Measurements from ENCODE around the gene ZNF79. TPM values are rescaled to one million over a fixed set of nuclear protein-coding genes. Genes with fewer than 3 reads are reported as not detected.
A peak's percentile ranks its signal among the peaks of the same experiment; 100 is the strongest.

ZNF79 gene
- total RNA-seq, 1 donor = 11.9 TPM

DNA sequence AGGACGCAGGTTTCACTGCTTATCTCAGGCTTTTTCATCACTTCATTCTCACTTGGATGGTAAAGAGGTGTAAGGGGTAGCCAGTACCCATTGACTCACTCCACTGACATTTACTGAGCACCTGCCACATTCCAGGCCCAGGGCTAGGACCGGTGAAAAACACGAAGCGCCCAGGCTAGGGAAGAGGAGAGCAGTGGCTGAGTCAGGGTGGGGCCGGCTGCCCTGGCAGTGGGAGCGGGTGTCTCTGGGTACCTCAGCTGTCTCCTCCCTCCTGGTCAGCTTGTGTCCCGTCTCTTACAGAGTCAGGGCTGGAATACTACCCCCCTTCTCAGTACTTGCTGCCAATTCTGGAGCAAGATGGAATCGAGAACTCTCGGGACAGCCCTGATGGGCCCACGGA lies 49.3 kb downstream of the ZNF79 start:
- DNase-seq (ENCODE audit: insufficient read length, low spot score, missing footprints) = peak; percentile 53
- H3K36me3 ChIP-seq (ENCODE audit: insufficient read depth, low read length) = peaks cover 7% of the 10 kb centered on the region
- TF ChIP-seq CTCF (IDR thresholded peaks at IDR 0.05; ENCODE audit: extremely low read depth, low read depth, low read length) = no peak
- no peaks in the 10 kb centered on the region for H3K27me3 ChIP-seq (ENCODE audit: insufficient read depth, low read length)
- H3K9me3 ChIP-seq (ENCODE audit: low read depth, low read length) = no peaks in the 10 kb centered on the region
- no peak overlapping the region for H2AFZ ChIP-seq (ENCODE audit: low read length)
- H4K20me1 ChIP-seq (ENCODE audit: insufficient read depth, low read length) = no peaks in the 10 kb centered on the region
- H3K79me2 ChIP-seq (ENCODE audit: insufficient read depth, low read length) = no peaks in the 10 kb centered on the region
- no peaks in the 10 kb centered on the region for H3K4me1 ChIP-seq (ENCODE audit: insufficient read depth, low read length)
- no peak overlapping the region for H3K27ac ChIP-seq (ENCODE audit: low read depth, low read length)
- no peak overlapping the region for H3K4me3 ChIP-seq (ENCODE audit: insufficient read depth, low read length)
- H3K4me2 ChIP-seq (ENCODE audit: insufficient read depth, low read length) = no peak overlapping the region

- H3K27ac ChIP-seq (ENCODE audit: low read depth, low read length) = no peak overlapping the region
- no peaks in the 10 kb centered on the region for H3K27me3 ChIP-seq (ENCODE audit: insufficient read depth, low read length)
- no peaks in the 10 kb centered on the region for H3K9me3 ChIP-seq (ENCODE audit: low read depth, low read length)
- no peaks in the 10 kb centered on the region for H3K4me1 ChIP-seq (ENCODE audit: insufficient read depth, low read length)
- peaks cover 11% of the 10 kb centered on the region for H3K36me3 ChIP-seq (ENCODE audit: insufficient read depth, low read length)
- H3K4me3 ChIP-seq (ENCODE audit: insufficient read depth, low read length) = no peak overlapping the region
- no peaks in the 10 kb centered on the region for H3K79me2 ChIP-seq (ENCODE audit: insufficient read depth, low read length)
- no peaks in the 10 kb centered on the region for H4K20me1 ChIP-seq (ENCODE audit: insufficient read depth, low read length)
- no peak for DNase-seq (ENCODE audit: insufficient read length, low spot score, missing footprints)
- H3K4me2 ChIP-seq (ENCODE audit: insufficient read depth, low read length) = no peak overlapping the region
- no peak overlapping the region for H2AFZ ChIP-seq (ENCODE audit: low read length)
- no peak for TF ChIP-seq CTCF (IDR thresholded peaks at IDR 0.05; ENCODE audit: extremely low read depth, low read depth, low read length)
Observed at GRCh38 chr9:127473932-127474331, 49.8 kb downstream of the ZNF79 start.

DNA sequence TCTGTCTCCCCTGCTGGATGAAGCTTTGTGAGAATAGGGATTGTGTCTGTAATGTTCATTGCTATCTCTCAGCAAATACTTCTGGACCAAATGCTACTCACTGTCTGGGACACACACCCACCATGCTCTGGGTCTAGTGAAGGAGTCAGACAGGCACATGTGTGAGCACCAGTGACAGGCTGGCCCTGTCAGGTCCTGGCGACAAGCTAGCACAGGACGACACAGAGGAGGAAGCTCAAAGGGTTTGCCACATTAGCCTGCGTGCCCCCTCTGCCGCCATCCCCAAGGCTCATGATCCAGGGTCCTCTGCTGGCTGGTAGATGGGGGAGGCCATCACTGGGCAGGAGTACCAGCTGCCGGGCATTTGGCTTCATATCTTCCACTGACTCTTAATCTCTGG lies 50.4 kb downstream of the ZNF79 start:
- Histone ChIP-seq H3K36me3 (ENCODE audit: insufficient read depth, low read length) (peaks cover 12% of the 10 kb centered on the region), H3K4me3 (ENCODE audit: insufficient read depth, low read length) (no peak overlapping the region), H3K4me2 (ENCODE audit: insufficient read depth, low read length) (no peak overlapping the region), H4K20me1 (ENCODE audit: insufficient read depth, low read length) (no peaks in the 10 kb centered on the region), H3K9me3 (ENCODE audit: low read depth, low read length) (no peaks in the 10 kb centered on the region), H2AFZ (ENCODE audit: low read length) (no peak overlapping the region), H3K27me3 (ENCODE audit: insufficient read depth, low read length) (no peaks in the 10 kb centered on the region), H3K79me2 (ENCODE audit: insufficient read depth, low read length) (no peaks in the 10 kb centered on the region), H3K4me1 (ENCODE audit: insufficient read depth, low read length) (no peaks in the 10 kb centered on the region), H3K27ac (ENCODE audit: low read depth, low read length) (no peak overlapping the region)
- peak; percentile 65 for DNase-seq (ENCODE audit: insufficient read length, low spot score, missing footprints)
- TF ChIP-seq CTCF (IDR thresholded peaks at IDR 0.05; ENCODE audit: extremely low read depth, low read depth, low read length) = no peak

- Histone ChIP-seq H3K27me3 (ENCODE audit: insufficient read depth, low read length) (no peaks in the 10 kb centered on the region), H3K36me3 (ENCODE audit: insufficient read depth, low read length) (peaks cover 26% of the 10 kb centered on the region), H2AFZ (ENCODE audit: low read length) (no peak overlapping the region), H3K9me3 (ENCODE audit: low read depth, low read length) (no peaks in the 10 kb centered on the region), H3K4me3 (ENCODE audit: insufficient read depth, low read length) (no peak overlapping the region), H3K4me2 (ENCODE audit: insufficient read depth, low read length) (no peak overlapping the region), H3K4me1 (ENCODE audit: insufficient read depth, low read length) (no peaks in the 10 kb centered on the region), H3K79me2 (ENCODE audit: insufficient read depth, low read length) (no peaks in the 10 kb centered on the region), H4K20me1 (ENCODE audit: insufficient read depth, low read length) (no peaks in the 10 kb centered on the region), H3K27ac (ENCODE audit: low read depth, low read length) (no peak overlapping the region)
- no peak for DNase-seq (ENCODE audit: insufficient read length, low spot score, missing footprints)
- TF ChIP-seq CTCF (IDR thresholded peaks at IDR 0.05; ENCODE audit: extremely low read depth, low read depth, low read length) = no peak
Observed at GRCh38 chr9:127479507-127480081, 55.4 kb downstream of the ZNF79 start.

Data from osteoblast (primary cell).